MM.1S (cell line): ENCODE data around the gene FRMD7.
"Not testable (repeated sequence)": the region's sequence is repeated elsewhere in the genome, so short reads cannot be mapped to it uniquely, and the experiment has no call there.

Experiments used
- DNase-seq: peaks from one replicate; pipeline ENCODE4 v3.0.0-alpha.2; 2015
- H2AFZ ChIP-seq: fragments of 300-600 bp; sonication (generic); 2 replicates; pipeline ENCODE4 v1.6.0; 2016; ENCODE audit warnings: antibody characterized with exemption, low read length
- H3F3A ChIP-seq: fragments of 300-600 bp; sonication (generic); 2 replicates; pipeline ENCODE4 v1.6.1; 2016; ENCODE audit warnings: mild to moderate bottlenecking, antibody characterized with exemption, low read length, moderate library complexity, mixed read lengths; ENCODE audit not compliant: insufficient read depth
- H3K27ac ChIP-seq: fragments of 300-600 bp; sonication (generic); 2 replicates; pipeline ENCODE4 v1.5.1; 2016; ENCODE audit warnings: mild to moderate bottlenecking, low read length
- H3K27me3 ChIP-seq: fragments of 300-600 bp; sonication (generic); replicated peaks from 2 replicates; pipeline ENCODE4 v1.6.0; 2016; ENCODE audit warnings: low read length; ENCODE audit not compliant: insufficient read depth
- H3K36me3 ChIP-seq: fragments of 300-600 bp; sonication (generic); replicated peaks from 2 replicates; pipeline ENCODE4 v1.6.1; 2016; ENCODE audit warnings: mild to moderate bottlenecking, low read length, mixed read lengths; ENCODE audit not compliant: insufficient read depth
- H3K4me1 ChIP-seq: fragments of 300-600 bp; sonication (generic); 2 replicates; pipeline ENCODE4 v1.6.1; 2016; ENCODE audit warnings: low read length, mixed read lengths
- H3K4me2 ChIP-seq: fragments of 300-600 bp; sonication (generic); 2 replicates; pipeline ENCODE4 v1.6.0; 2016; ENCODE audit warnings: low read depth, low read length
- H3K4me3 ChIP-seq: fragments of 300-600 bp; sonication (generic); 2 replicates; pipeline ENCODE4 v1.5.1; 2016; ENCODE audit warnings: low read length, mixed read lengths
- H3K79me2 ChIP-seq: fragments of 300-600 bp; sonication (generic); 2 replicates; pipeline ENCODE4 v1.6.1; 2016; ENCODE audit warnings: mixed run types, low read length, mixed read lengths
- H3K9ac ChIP-seq: fragments of 300-600 bp; sonication (generic); 2 replicates; pipeline ENCODE4 v1.6.1; 2016; ENCODE audit warnings: low read length, mixed read lengths
- H3K9me2 ChIP-seq: fragments of 300-600 bp; sonication (generic); replicated peaks from 2 replicates; pipeline ENCODE4 v1.6.1; 2016; ENCODE audit warnings: mild to moderate bottlenecking, low read length, mixed read lengths; ENCODE audit not compliant: insufficient read depth
- H3K9me3 ChIP-seq: fragments of 300-600 bp; sonication (generic); replicated peaks from 2 replicates; pipeline ENCODE4 v1.6.1; 2016; ENCODE audit warnings: mild to moderate bottlenecking, low read length, mixed read lengths; ENCODE audit not compliant: insufficient read depth
- H4K20me1 ChIP-seq: fragments of 300-600 bp; sonication (generic); 2 replicates; pipeline ENCODE4 v1.6.1; 2016; ENCODE audit warnings: mild to moderate bottlenecking, low read length, moderate library complexity, mixed read lengths; ENCODE audit not compliant: insufficient read depth
- EZH2 ChIP-seq: fragments of 300-600 bp; sonication (generic); optimal IDR thresholded peaks from 2 replicates; pipeline ENCODE3; 2017; ENCODE audit warnings: low read depth, mild to moderate bottlenecking, antibody characterized with exemption, low read length, mixed read lengths
- EZH2phosphoT487 ChIP-seq: fragments of 300-600 bp; sonication (generic); IDR thresholded peaks from 2 replicates; pipeline ENCODE4 v1.6.1; 2018; ENCODE audit warnings: antibody characterized with exemption, low read length
- TF ChIP-seq, protein P1 (sequence below): fragments of 300-600 bp; sonication (generic); IDR thresholded peaks from 2 replicates; pipeline ENCODE4 v1.5.1; 2016; ENCODE audit warnings: antibody characterized with exemption, low read length, mixed read lengths

The FRMD7 gene

DNA sequence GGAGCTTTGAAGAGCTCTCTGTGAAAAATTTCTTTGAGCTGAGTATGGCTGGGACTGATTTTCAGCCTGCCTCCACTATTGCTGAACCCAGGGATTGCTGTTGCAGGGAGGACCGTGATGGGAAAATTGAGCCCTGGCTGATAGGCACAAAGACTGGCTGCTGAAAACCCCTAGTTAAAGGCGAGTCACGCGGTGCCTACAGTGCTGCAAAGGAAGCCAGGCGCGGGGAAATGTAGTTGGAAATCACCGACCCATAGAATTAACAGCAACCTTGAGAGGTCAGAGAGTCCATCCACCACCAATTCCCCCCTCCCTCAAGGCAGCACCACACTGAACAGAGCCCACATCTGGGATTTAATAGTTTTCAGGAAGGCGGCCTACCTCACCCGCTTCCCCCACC is 26.0 kb downstream of the FRMD7 start:
- no peak overlapping the region for H2AFZ ChIP-seq
- no peaks in the 10 kb centered on the region for H3K9me3 ChIP-seq
- no peaks in the 10 kb centered on the region for H3K9me2 ChIP-seq
- no peaks in the 10 kb centered on the region for H3K4me1 ChIP-seq
- H3K36me3 ChIP-seq, result no peaks in the 10 kb centered on the region
- no peak overlapping the region for H3K4me3 ChIP-seq
- no peak for DNase-seq
- no peaks in the 10 kb centered on the region for H3K79me2 ChIP-seq
- no peak for TF ChIP-seq EZH2
- TF ChIP-seq, protein P1, sequence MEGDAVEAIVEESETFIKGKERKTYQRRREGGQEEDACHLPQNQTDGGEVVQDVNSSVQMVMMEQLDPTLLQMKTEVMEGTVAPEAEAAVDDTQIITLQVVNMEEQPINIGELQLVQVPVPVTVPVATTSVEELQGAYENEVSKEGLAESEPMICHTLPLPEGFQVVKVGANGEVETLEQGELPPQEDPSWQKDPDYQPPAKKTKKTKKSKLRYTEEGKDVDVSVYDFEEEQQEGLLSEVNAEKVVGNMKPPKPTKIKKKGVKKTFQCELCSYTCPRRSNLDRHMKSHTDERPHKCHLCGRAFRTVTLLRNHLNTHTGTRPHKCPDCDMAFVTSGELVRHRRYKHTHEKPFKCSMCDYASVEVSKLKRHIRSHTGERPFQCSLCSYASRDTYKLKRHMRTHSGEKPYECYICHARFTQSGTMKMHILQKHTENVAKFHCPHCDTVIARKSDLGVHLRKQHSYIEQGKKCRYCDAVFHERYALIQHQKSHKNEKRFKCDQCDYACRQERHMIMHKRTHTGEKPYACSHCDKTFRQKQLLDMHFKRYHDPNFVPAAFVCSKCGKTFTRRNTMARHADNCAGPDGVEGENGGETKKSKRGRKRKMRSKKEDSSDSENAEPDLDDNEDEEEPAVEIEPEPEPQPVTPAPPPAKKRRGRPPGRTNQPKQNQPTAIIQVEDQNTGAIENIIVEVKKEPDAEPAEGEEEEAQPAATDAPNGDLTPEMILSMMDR, result no peak
- no peak for TF ChIP-seq EZH2phosphoT487
- H3K9ac ChIP-seq, result no peak overlapping the region
- no peaks in the 10 kb centered on the region for H4K20me1 ChIP-seq
- no peaks in the 10 kb centered on the region for H3F3A ChIP-seq
- H3K27me3 ChIP-seq, result no peaks in the 10 kb centered on the region
- H3K27ac ChIP-seq, result no peak overlapping the region
- no peak overlapping the region for H3K4me2 ChIP-seq

DNA sequence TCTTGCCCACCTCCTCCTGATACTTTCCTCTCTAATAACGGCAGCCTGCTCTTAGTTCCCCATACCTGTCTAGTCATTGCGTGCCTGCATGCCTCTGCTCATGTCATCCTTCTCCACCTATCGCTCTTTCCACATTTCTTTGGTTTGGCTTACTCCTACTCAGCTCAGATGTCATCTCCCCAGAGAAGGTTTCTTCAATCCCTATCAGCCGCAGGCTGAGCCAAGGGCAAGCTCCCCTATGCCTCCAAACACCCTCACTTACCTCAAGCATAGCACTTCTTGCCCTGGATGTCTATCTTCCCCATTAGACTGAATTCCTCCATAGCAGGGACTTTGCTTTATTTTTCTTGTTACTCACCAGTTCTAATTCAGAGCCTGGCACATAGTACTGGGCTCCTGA is 26.6 kb downstream of the FRMD7 start:
- no peak overlapping the region for H3K9ac ChIP-seq
- H3K9me3 ChIP-seq, result no peaks in the 10 kb centered on the region
- H2AFZ ChIP-seq, result no peak overlapping the region
- H3F3A ChIP-seq, result no peaks in the 10 kb centered on the region
- no peaks in the 10 kb centered on the region for H3K4me1 ChIP-seq
- H3K9me2 ChIP-seq, result no peaks in the 10 kb centered on the region
- no peak for DNase-seq
- H3K27me3 ChIP-seq, result no peaks in the 10 kb centered on the region
- TF ChIP-seq EZH2 (no peak), EZH2phosphoT487 (no peak)
- no peak overlapping the region for H3K4me3 ChIP-seq
- no peak overlapping the region for H3K27ac ChIP-seq
- H3K36me3 ChIP-seq, result no peaks in the 10 kb centered on the region
- H3K4me2 ChIP-seq, result no peak overlapping the region
- no peaks in the 10 kb centered on the region for H4K20me1 ChIP-seq
- H3K79me2 ChIP-seq, result no peaks in the 10 kb centered on the region

DNA sequence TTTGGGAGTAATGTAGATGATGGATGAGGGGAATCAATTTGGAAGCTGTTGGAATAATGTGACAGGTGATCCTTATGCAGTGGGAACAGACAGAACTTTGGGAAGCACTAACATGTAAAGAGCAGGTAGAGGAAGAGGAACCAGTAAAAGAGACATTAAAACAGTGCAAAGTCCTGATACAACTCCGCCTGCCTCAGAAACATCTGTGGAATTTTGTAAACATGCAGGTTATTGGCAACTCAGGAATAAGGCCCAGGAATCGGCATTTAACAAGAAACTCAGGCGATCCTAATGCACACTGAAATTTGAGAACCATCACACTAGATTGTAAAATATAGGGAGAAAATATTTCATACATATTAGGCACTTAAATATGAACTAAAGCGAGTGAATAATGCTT is 29.1 kb downstream of the FRMD7 start:
- not testable (repeated sequence) for H3K9ac ChIP-seq, H3K4me3 ChIP-seq

DNA sequence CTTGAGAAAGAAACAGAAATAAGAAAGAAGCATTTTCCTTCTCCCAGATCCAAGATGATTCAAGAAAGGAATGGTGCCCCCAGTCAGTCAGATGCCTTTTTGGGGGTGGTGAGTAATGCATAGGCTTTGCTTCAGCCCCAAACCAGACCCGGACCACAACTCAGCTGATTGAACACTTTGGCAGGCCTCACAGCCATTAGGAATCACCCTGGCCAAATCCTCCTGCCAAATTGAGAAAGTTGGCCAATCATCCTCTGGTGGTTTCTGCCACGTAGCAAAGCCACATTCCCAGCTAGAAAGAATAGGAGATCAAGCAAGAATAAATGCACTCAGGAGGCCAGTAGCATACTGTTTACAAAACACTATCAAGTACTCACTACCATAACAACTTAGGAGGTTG is 33.7 kb downstream of the FRMD7 start:
- no peaks in the 10 kb centered on the region for H3K4me1 ChIP-seq
- H3K27me3 ChIP-seq, result no peaks in the 10 kb centered on the region
- no peaks in the 10 kb centered on the region for H3K9me3 ChIP-seq
- DNase-seq, result no peak
- no peak overlapping the region for H3K4me3 ChIP-seq
- no peaks in the 10 kb centered on the region for H3K36me3 ChIP-seq
- no peak overlapping the region for H2AFZ ChIP-seq
- H3K27ac ChIP-seq, result no peak overlapping the region
- H3K9ac ChIP-seq, result no peak overlapping the region
- H4K20me1 ChIP-seq, result no peaks in the 10 kb centered on the region
- H3K9me2 ChIP-seq, result no peaks in the 10 kb centered on the region
- H3K4me2 ChIP-seq, result no peak overlapping the region
- no peak for TF ChIP-seq EZH2phosphoT487
- TF ChIP-seq, protein P1, result no peak
- no peak for TF ChIP-seq EZH2
- H3F3A ChIP-seq, result no peaks in the 10 kb centered on the region
- H3K79me2 ChIP-seq, result no peaks in the 10 kb centered on the region

More for the DNA sequence above, 29.1 kb downstream of the FRMD7 start:
- not testable (repeated sequence) for H3K79me2 ChIP-seq, H3K9me3 ChIP-seq, H3K9me2 ChIP-seq, DNase-seq, H3K4me2 ChIP-seq, H3K27ac ChIP-seq, H3K36me3 ChIP-seq, H3K4me1 ChIP-seq, H2AFZ ChIP-seq, H3K27me3 ChIP-seq, H3F3A ChIP-seq, H4K20me1 ChIP-seq
